K562 (cell line): ENCODE results near the gene CALCOCO2. TPM values are rescaled to one million over a fixed set of nuclear protein-coding genes. Genes with fewer than 3 reads are reported as not detected.
"Not testable (repeated sequence)": the region's sequence is repeated elsewhere in the genome, so short reads cannot be mapped to it uniquely, and the experiment has no call there.

Source experiments
- ATAC-seq: fragments of 200-7000 bp; cut with Tn5 transposase; 3 replicates; pipeline ENCODE4 v1.9.1; 2020; ENCODE audit warnings: moderate library complexity
- BruUV-seq: library from RNA; stranded (reverse); fragments of 400-500 nt; replicated peaks from 2 replicates; lab custom pipeline; 2021; lab: Mats Ljungman, UMichigan
- CTCF ChIA-PET: fragments of 300-600 bp; formaldehyde crosslinking; extraction: SDS; loops from one replicate; lab custom pipeline; 2021; ENCODE audit warnings: low intra/inter-chr PET ratio; lab: Yijun Ruan, JAX
- POLR2A ChIA-PET: fragments of 300-600, 350-650 bp; sonication (Branson Sonifier 250); formaldehyde crosslinking; extraction: SDS; loops from one replicate; lab custom pipeline; 2021; ENCODE audit warnings: antibody characterized with exemption, inconsistent platforms; lab: Yijun Ruan, JAX
- DNase-seq, 4 experiments: peaks; one replicate each; pipeline versions ENCODE4 v3.0.0 to v3.0.0-alpha.2; 2011 to 2018; ENCODE audit warnings: low spot score in 3 of 4, mixed read lengths in 3 of 4; ENCODE audit errors: extremely low read depth in 1 of 4
- FAIRE-seq: peaks from 2 replicates; lab custom pipeline; 2011; peaks lifted over from hg19 to GRCh38; lab: Jason Lieb, UNC
- H2AFZ ChIP-seq: 2 replicates; pipeline ENCODE4 v1.6.0; 2011; ENCODE audit warnings: low read depth, low read length, control low read depth, inconsistent platforms
- H3K27ac ChIP-seq: fragments of 200-600 bp; 3 replicates; pipeline ENCODE4 v1.8.0; 2011; ENCODE audit warnings: low read depth, mild to moderate bottlenecking, control low read depth, inconsistent platforms, low read length, moderate library complexity, mixed read lengths; ENCODE audit errors: extremely low read depth
- H3K27me3 ChIP-seq, 2 experiments: fragments of 300-600 bp in 1 of 2; 2 replicates in 1 of 2; 3 replicates in 1 of 2; pipeline versions ENCODE4 v1.6.0 to v1.8.0; 2011; ENCODE audit warnings: inconsistent platforms in 2 of 2, low read length in 2 of 2, mild to moderate bottlenecking in 1 of 2, mixed read lengths in 1 of 2, moderate library complexity in 1 of 2; ENCODE audit not compliant: control insufficient read depth in 2 of 2, insufficient read depth in 2 of 2
- H3K36me3 ChIP-seq: fragments of 300-600 bp; 3 replicates; pipeline ENCODE4 v1.8.0; 2011; ENCODE audit warnings: mild to moderate bottlenecking, low read length, inconsistent platforms; ENCODE audit not compliant: control insufficient read depth, insufficient read depth
- H3K4me1 ChIP-seq, 2 experiments: fragments of 200-600 bp in 1 of 2; replicated peaks in 1 of 2; 2 replicates in 1 of 2; 3 replicates in 1 of 2; pipeline versions ENCODE4 v1.5.1 to v1.8.0; 2011; ENCODE audit warnings: inconsistent platforms in 2 of 2, low read length in 2 of 2, mild to moderate bottlenecking in 1 of 2, mixed read lengths in 1 of 2, moderate library complexity in 1 of 2; ENCODE audit not compliant: control insufficient read depth in 2 of 2, insufficient read depth in 2 of 2
- H3K4me2 ChIP-seq: 2 replicates; pipeline ENCODE4 v1.6.1; 2011; ENCODE audit warnings: low read length, control low read depth, inconsistent platforms, mixed read lengths; ENCODE audit not compliant: insufficient read depth
- H3K4me3 ChIP-seq: fragments of 200-600 bp; sonication (generic), shearing (Covaris generic); 2 replicates; pipeline ENCODE4 v1.5.1; 2016; ENCODE audit warnings: control low read depth, inconsistent platforms
- H3K79me2 ChIP-seq: fragments of 200-600 bp; 3 replicates; pipeline ENCODE4 v1.8.0; 2011; ENCODE audit warnings: low read length, inconsistent platforms; ENCODE audit not compliant: control insufficient read depth, insufficient read depth
- H3K9ac ChIP-seq, 2 experiments: 2 replicates each; pipeline versions ENCODE4 v1.6.0 to v1.6.1; 2011; ENCODE audit warnings: low read depth in 2 of 2, low read length in 2 of 2, control low read depth in 1 of 2, inconsistent platforms in 1 of 2, mild to moderate bottlenecking in 1 of 2, mixed read lengths in 1 of 2; ENCODE audit not compliant: insufficient read depth in 1 of 2
- H3K9me1 ChIP-seq: one replicate; pipeline ENCODE4 v1.6.0; 2011; ENCODE audit warnings: inconsistent platforms, mild to moderate bottlenecking, low read length, moderate library complexity; ENCODE audit not compliant: control insufficient read depth, insufficient read depth
- H3K9me3 ChIP-seq: replicated peaks from 2 replicates; pipeline ENCODE4 v1.5.1; 2011; ENCODE audit warnings: low read depth, low read length, inconsistent platforms; ENCODE audit not compliant: control insufficient read depth, insufficient read depth
- H4K20me1 ChIP-seq: replicated peaks from 2 replicates; pipeline ENCODE4 v1.6.1; 2011; ENCODE audit warnings: low read length, inconsistent platforms, mixed read lengths; ENCODE audit not compliant: control insufficient read depth, insufficient read depth
- ESRRA ChIP-seq: fragments of 450-650 bp; IDR thresholded peaks from 2 replicates; pipeline ENCODE4 v1.6.1; 2014; ENCODE audit warnings: low read depth, mild to moderate bottlenecking, moderate library complexity, borderline replicate concordance
- HDAC8 ChIP-seq: fragments of 450-650 bp; IDR thresholded peaks from 2 replicates; pipeline ENCODE4 v1.6.1; 2016; ENCODE audit warnings: mild to moderate bottlenecking, missing genetic modification characterization, moderate library complexity, missing compliant biosample characterization
- HMG20A ChIP-seq: fragments of 450-650 bp; formaldehyde crosslinking; conservative IDR thresholded peaks from 2 replicates; pipeline ENCODE4 v1.4.0; 2020; ENCODE audit warnings: mild to moderate bottlenecking, mixed read lengths
- KDM5B ChIP-seq: fragments of 200-600 bp; sonication (generic); IDR thresholded peaks from 2 replicates; pipeline ENCODE4 v1.6.1; 2012; ENCODE audit warnings: low read depth, mild to moderate bottlenecking, moderate library complexity, low read length, control low read depth, inconsistent platforms; ENCODE audit not compliant: insufficient replicate concordance
- RHOXF2B ChIP-seq: fragments of 250-450 bp; sonication (Bioruptor Pico); conservative IDR thresholded peaks from 2 replicates; pipeline ENCODE4 v1.5.1; 2021
- ZFP36 ChIP-seq: fragments of 150-350 bp; IDR thresholded peaks from 2 replicates; pipeline ENCODE4 v1.6.1; 2018; ENCODE audit warnings: low read length, low read depth; ENCODE audit not compliant: partially characterized antibody
- ZNF280A ChIP-seq: fragments of 450-650 bp; IDR thresholded peaks from 2 replicates; pipeline ENCODE4 v1.6.1; 2018; ENCODE audit warnings: mild to moderate bottlenecking, low read depth; ENCODE audit not compliant: partially characterized antibody
- WGBS: fragments of 100-300 bp; shearing (Covaris generic); methylation state at CpG from one replicate; pipeline ENCODE4 v1.1.6; 2016; ENCODE audit warnings: low coverage, mixed read lengths; ENCODE audit not compliant: insufficient coverage; ENCODE audit errors: missing lambda C conversion rate; 5-methylcytosine and 5-hydroxymethylcytosine counted together
- in situ Hi-C: fragments of 300-500 bp; cut with MboI; formaldehyde crosslinking; loops from 4 replicates; pipeline ENCODE4 v1.15.0; 2018; ENCODE audit warnings: inconsistent platforms, mixed read lengths
- intact Hi-C: fragments of 100-400 bp; cut with micrococcal nuclease; formaldehyde crosslinking; loops from 2 replicates; pipeline ENCODE4 v1.14.2; 2022
- polyA plus RNA-seq, 8 experiments: library from polyadenylated mRNA; depleted of rRNA in 4 of 8; stranded (reverse) in 5 of 8; unstranded in 3 of 8; fragments of >200 nt; fragmentation: Nextera tagmentation in 2 of 8; fragmentation: Illumina TruSeq in 1 of 8; extraction: Ambion mirVana in 2 of 8; extraction: Trizol in 1 of 8; gene quantifications; 2 replicates each; pipeline versions ENCODE4 v1.2.1 to v1.2.3, GENCODE V29; 2011 to 2014; ENCODE audit warnings: inconsistent platforms in 1 of 8, missing spikeins in 1 of 8
- total RNA-seq, 7 experiments: library from RNA; depleted of rRNA in 6 of 7; stranded (reverse); fragments of >200 nt in 6 of 7; fragmentation: Illumina TruSeq in 2 of 7; extraction: Trizol in 2 of 7; gene quantifications; 2 replicates each; pipeline versions ENCODE4 v1.2.1 to v1.2.3, GENCODE V29; 2011 to 2021; ENCODE audit warnings: low replicate concordance in 1 of 7

CALCOCO2 gene
- total and polyA plus RNA-seq, 9 of the 15 experiments (the other 6 are each of a cell fraction or from before 2014, with no cell fraction given): 24.1 to 87.3 (median 67.5) TPM

GRCh38 chr17:48796163-48796522, 34.7 kb upstream of the CALCOCO2 start:
- ATAC-seq, BruUV-seq, H2AFZ ChIP-seq, H3K79me2 ChIP-seq, H3K9me3 ChIP-seq, H4K20me1 ChIP-seq, H3K36me3 ChIP-seq, H3K4me2 ChIP-seq, H3K27ac ChIP-seq, FAIRE-seq, H3K4me3 ChIP-seq, in situ Hi-C loops, intact Hi-C loops, DNase-seq, H3K9me1 ChIP-seq, H3K9ac ChIP-seq, CTCF ChIA-PET, H3K4me1 ChIP-seq: not testable (repeated sequence)
- POLR2A ChIA-PET: interaction anchor here (0.7 kb wide), 1 partner anchor 45 kb away, joined by 3 read pairs; no protein-coding TSS in a partner anchor
- 1% methylated on average over 6 of the region's 6 CpGs for WGBS
- H3K27me3 ChIP-seq: peaks cover 59 to 81% of the 10 kb centered on the region in 2 experiments

GRCh38 chr17:48799069-48799723, 31.6 kb upstream of the CALCOCO2 start:
- TF ChIP-seq ZNF280A: no peak
- TF ChIP-seq ESRRA: no peak
- TF ChIP-seq HMG20A (CRISPR knock-in tag): no peak
- TF ChIP-seq KDM5B: no peak
- no peak for TF ChIP-seq RHOXF2B (CRISPR knock-in tag)
- no peak for TF ChIP-seq HDAC8 (tag)
- no peak for TF ChIP-seq ZFP36
- DNase-seq: no peak
- intact Hi-C loops (no loop called here), in situ Hi-C loops (no loop called here)
- H4K20me1 ChIP-seq: 0 out of 2 replicates have a peak, but pooled peaks cover 7% of the 10 kb centered on the region
- no peaks in the 10 kb centered on the region for H3K4me1 ChIP-seq
- no peak for ATAC-seq
- no peak overlapping the region for H3K9ac ChIP-seq
- ChIA-PET POLR2A (interaction anchor here (1.0 kb wide), 1 partner anchor 56 kb away, joined by 3 read pairs; no protein-coding TSS in a partner anchor), CTCF (no interaction called here)
- no TSS peak for BruUV-seq
- H3K4me2 ChIP-seq: no peak overlapping the region
- H3K9me1 ChIP-seq: no peaks in the 10 kb centered on the region
- H2AFZ ChIP-seq: no peak overlapping the region
- H3K27ac ChIP-seq: no peak overlapping the region
- no peak overlapping the region for H3K4me3 ChIP-seq
- peaks cover 56 to 68% of the 10 kb centered on the region in 2 experiments for H3K27me3 ChIP-seq
- 1% methylated on average over 11 of the region's 11 CpGs for WGBS
- no peak for FAIRE-seq
- no peaks in the 10 kb centered on the region for H3K79me2 ChIP-seq
- no peaks in the 10 kb centered on the region for H3K9me3 ChIP-seq
- no peaks in the 10 kb centered on the region for H3K36me3 ChIP-seq
